ENCODE measurements around the gene SPATA32. TPM values are rescaled to one million over a fixed set of nuclear protein-coding genes. Genes with fewer than 3 reads are reported as not detected.

The SPATA32 gene
- total RNA-seq, 1 donor from 2014 or later = not detected

DNA sequence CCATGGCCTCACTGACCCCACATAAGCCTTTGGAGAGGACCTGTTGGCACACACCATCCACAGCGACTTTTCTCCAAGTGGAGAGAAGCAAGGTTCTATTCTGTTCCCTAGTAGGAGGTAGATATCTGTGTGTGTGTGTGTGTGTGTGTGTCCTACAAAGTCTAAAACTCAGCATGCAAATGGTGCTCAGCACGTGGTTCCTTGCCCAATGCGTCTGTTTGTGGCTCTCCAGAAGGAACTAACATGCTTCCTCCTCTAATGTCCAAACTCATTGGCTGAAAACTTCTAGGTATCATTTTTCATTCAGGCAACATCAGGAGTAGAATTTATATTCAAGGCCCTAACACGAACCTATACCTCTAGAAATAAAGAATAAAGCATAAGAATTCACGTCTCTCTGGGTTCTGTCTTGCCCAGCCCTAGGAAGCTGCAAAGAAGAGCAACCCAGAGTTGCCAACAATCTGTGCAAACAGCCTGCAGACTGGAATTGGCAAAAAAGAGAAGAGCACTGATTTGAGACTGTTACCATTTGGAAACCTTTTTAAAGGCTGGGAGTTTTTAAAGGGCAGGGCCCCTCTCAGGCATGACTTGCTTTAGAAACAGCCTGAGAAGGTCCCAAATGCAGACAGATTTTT lies 29.4 kb upstream of the SPATA32 start:
- no peak for TF ChIP-seq CTCF (IDR thresholded peaks at IDR 0.05; ENCODE audit: unreplicated experiment)
- Mint-ChIP-seq H3K9me3 (no peaks in the 10 kb centered on the region), H3K27ac (no peak overlapping the region), H3K4me3 (no peak overlapping the region), H3K27me3 (ENCODE audit: low read depth) (no peaks in the 10 kb centered on the region), H3K36me3 (peaks cover 8% of the 10 kb centered on the region), H3K4me1 (peaks cover 33% of the 10 kb centered on the region)
- DNase-seq (ENCODE audit: low spot score in 2 of 2, unreplicated experiment in 2 of 2) = no peak

DNA sequence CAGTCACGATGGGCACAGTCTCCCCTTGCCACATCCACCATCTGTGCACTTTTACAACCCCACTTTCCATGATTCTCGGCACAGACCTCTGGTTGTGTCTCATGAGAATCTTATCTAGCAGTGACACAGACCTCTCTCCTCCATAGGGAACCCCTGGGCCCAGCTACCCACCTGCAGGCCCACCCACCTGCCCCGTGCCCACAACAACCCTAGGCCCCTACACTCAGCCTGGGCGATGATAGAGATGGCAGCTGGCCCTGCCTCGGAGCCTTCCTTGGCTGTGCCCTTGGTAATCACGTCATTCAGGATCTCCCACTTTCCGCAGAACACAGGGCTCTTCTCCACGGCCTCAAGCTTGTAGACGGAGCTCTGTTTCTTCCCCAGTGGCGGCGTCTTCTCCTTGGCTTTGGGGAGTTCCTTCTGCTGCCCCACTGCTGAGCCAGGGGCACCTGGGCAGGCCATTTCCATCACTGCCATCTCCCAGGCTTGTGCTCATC lies 28.4 kb upstream of the SPATA32 start:
- DNase-seq (ENCODE audit: low spot score in 2 of 2, unreplicated experiment in 2 of 2) = no peak
- peaks cover 33% of the 10 kb centered on the region for H3K4me1 Mint-ChIP-seq
- no peaks in the 10 kb centered on the region for H3K27me3 Mint-ChIP-seq (ENCODE audit: low read depth)
- H3K36me3 Mint-ChIP-seq = peaks cover 11% of the 10 kb centered on the region
- no peak overlapping the region for H3K4me3 Mint-ChIP-seq
- no peaks in the 10 kb centered on the region for H3K9me3 Mint-ChIP-seq
- no peak overlapping the region for H3K27ac Mint-ChIP-seq
- TF ChIP-seq CTCF (IDR thresholded peaks at IDR 0.05; ENCODE audit: unreplicated experiment) = no peak

GRCh38 chr17:45289301-45290268 lies 27.7 kb upstream of the SPATA32 start:
- H3K36me3 Mint-ChIP-seq = peaks cover 14% of the 10 kb centered on the region
- H3K4me1 Mint-ChIP-seq = peaks cover 27% of the 10 kb centered on the region
- no peak overlapping the region for H3K4me3 Mint-ChIP-seq
- no peak for TF ChIP-seq CTCF (IDR thresholded peaks at IDR 0.05; ENCODE audit: unreplicated experiment)
- H3K9me3 Mint-ChIP-seq = no peaks in the 10 kb centered on the region
- DNase-seq (ENCODE audit: low spot score in 2 of 2, unreplicated experiment in 2 of 2) = no peak
- no peaks in the 10 kb centered on the region for H3K27me3 Mint-ChIP-seq (ENCODE audit: low read depth)
- H3K27ac Mint-ChIP-seq = peak overlapping the region; percentile 34

DNA sequence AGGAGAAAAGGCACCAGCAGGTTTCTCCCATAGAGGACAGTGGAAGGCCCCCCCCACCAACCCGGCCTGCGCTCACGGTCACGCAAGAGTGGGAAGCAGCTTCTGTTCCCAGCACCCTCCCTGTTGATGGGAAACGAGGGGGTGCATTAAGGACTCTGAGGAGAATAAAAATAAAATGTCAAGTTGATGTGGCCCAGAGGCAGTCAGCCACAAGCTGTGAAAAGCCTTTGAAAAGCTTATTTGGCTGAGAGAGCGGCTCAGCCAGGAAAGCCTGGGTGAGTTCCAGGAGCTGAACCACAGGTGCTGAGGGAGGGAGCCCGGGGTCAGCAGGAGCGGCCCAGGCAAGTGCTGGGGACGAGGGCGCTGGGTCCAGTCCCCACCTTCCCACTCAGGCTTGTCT lies 26.9 kb upstream of the SPATA32 start:
- Mint-ChIP-seq H3K4me3 (no peak overlapping the region), H3K9me3 (no peaks in the 10 kb centered on the region), H3K4me1 (peaks cover 19% of the 10 kb centered on the region), H3K27ac (no peak overlapping the region), H3K27me3 (ENCODE audit: low read depth) (no peaks in the 10 kb centered on the region), H3K36me3 (peaks cover 21% of the 10 kb centered on the region)
- no peak for TF ChIP-seq CTCF (IDR thresholded peaks at IDR 0.05; ENCODE audit: unreplicated experiment)
- no peak for DNase-seq (ENCODE audit: low spot score in 2 of 2, unreplicated experiment in 2 of 2)

DNA sequence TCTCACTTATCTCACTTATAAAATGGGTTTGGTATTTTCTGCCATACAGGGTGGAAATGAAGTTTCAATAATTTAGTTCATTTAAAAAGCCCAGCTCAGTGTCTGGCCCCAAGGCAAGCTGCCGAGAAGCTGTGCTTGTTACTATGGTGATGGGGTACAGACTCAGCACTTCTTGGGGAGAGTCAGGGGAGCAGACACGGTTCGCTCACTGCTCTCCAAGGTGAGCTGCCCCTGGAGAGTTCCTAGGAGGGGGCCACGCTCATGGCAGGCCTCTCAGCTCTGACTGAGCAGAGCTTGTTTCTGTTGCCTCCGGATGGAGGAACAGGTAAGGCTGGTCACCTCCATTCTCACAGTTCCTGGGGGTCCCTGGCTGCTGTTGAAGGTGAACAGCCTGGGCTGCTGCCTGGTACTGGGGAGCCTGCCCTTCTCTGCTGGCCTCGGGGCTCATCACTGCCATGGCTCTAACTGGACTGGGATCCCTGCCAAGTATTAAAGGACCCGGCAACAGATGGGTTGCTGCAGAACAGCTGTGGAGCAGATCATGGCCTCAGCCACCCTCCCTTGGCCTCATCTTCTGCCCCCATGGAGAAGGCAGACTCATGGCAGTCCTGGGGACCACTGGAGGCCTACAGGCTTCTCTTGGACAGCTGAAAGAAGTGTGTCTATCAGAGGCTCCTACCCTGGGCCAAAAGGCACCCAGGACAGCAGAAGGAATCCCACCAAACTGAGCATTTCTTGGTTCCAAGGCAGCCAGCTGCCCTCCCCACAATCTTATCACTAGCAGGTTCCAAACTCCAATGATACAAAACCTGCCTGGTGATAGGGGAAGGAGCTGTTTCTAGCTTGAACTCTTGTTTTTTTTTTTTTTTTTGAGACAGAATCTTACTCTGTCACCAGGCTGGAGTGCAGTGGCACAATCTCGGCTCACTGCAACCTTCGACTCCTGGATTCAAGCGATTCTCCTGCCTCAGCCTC lies 25.9 kb upstream of the SPATA32 start:
- Mint-ChIP-seq H3K9me3 (no peaks in the 10 kb centered on the region), H3K4me1 (peaks cover 9% of the 10 kb centered on the region), H3K36me3 (peaks cover 24% of the 10 kb centered on the region), H3K4me3 (no peak overlapping the region), H3K27ac (no peak overlapping the region), H3K27me3 (ENCODE audit: low read depth) (no peaks in the 10 kb centered on the region)
- no peak for TF ChIP-seq CTCF (IDR thresholded peaks at IDR 0.05; ENCODE audit: unreplicated experiment)
- no peak for DNase-seq (ENCODE audit: low spot score in 2 of 2, unreplicated experiment in 2 of 2)

Measured in mesothelial cell of epicardium (in vitro differentiated cells).